HL-60 (cell line): ENCODE data around the gene ZNF254.

Experiments used
- GABPA ChIP-seq: IDR thresholded peaks from 2 replicates; pipeline ENCODE4 v1.6.1; 2012; ENCODE audit warnings: low read depth
- POLR2AphosphoS5 ChIP-seq: IDR thresholded peaks from 2 replicates; pipeline ENCODE4 v1.6.1; 2012; ENCODE audit warnings: low read depth
- SPI1 ChIP-seq: IDR thresholded peaks from 2 replicates; pipeline ENCODE4 v1.6.1; 2012; ENCODE audit warnings: low read depth, mild to moderate bottlenecking, borderline replicate concordance
- TF ChIP-seq, protein P1 (sequence below): IDR thresholded peaks from one replicate; pipeline ENCODE4 v1.5.1; 2011; ENCODE audit warnings: low read length, control low read depth, inconsistent platforms; ENCODE audit not compliant: insufficient read depth
- TF ChIP-seq, protein P2 (sequence below): IDR thresholded peaks from 2 replicates; pipeline ENCODE4 v1.6.1; 2012; ENCODE audit warnings: low read depth; ENCODE audit not compliant: insufficient replicate concordance

DNA sequence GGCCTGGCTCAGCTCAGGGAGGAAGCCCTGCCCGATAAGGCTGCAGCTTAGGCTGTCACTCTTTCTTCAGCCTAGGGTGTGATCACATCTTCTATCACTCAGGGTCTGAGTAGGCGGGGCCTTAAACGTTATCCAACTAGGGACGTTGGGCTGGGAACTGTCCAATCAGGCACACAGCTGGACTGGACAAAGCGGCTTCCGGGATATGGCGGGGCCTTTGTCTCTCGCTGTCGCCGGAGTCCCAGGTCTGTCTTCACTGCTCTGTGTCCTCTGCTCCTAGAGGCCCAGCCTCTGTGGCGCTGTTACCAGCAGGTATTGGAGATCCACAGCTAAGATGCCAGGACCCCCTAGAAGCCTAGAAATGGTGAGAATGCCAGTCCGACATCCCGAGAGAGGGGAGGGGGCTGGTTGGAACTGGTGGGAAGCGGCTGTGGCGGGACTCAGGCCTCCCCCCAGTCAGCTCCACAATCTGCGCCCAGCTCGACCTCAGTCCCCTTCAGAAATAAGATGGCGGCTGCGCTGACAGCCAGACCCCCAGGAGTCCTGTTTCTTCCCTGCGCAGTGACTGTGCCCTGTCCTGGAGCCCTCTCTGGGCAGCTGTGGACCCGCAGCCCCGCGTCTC, at the start of gene ZNF254:
- TF ChIP-seq, protein P1, sequence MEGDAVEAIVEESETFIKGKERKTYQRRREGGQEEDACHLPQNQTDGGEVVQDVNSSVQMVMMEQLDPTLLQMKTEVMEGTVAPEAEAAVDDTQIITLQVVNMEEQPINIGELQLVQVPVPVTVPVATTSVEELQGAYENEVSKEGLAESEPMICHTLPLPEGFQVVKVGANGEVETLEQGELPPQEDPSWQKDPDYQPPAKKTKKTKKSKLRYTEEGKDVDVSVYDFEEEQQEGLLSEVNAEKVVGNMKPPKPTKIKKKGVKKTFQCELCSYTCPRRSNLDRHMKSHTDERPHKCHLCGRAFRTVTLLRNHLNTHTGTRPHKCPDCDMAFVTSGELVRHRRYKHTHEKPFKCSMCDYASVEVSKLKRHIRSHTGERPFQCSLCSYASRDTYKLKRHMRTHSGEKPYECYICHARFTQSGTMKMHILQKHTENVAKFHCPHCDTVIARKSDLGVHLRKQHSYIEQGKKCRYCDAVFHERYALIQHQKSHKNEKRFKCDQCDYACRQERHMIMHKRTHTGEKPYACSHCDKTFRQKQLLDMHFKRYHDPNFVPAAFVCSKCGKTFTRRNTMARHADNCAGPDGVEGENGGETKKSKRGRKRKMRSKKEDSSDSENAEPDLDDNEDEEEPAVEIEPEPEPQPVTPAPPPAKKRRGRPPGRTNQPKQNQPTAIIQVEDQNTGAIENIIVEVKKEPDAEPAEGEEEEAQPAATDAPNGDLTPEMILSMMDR, result no peak
- TF ChIP-seq, protein P2, sequence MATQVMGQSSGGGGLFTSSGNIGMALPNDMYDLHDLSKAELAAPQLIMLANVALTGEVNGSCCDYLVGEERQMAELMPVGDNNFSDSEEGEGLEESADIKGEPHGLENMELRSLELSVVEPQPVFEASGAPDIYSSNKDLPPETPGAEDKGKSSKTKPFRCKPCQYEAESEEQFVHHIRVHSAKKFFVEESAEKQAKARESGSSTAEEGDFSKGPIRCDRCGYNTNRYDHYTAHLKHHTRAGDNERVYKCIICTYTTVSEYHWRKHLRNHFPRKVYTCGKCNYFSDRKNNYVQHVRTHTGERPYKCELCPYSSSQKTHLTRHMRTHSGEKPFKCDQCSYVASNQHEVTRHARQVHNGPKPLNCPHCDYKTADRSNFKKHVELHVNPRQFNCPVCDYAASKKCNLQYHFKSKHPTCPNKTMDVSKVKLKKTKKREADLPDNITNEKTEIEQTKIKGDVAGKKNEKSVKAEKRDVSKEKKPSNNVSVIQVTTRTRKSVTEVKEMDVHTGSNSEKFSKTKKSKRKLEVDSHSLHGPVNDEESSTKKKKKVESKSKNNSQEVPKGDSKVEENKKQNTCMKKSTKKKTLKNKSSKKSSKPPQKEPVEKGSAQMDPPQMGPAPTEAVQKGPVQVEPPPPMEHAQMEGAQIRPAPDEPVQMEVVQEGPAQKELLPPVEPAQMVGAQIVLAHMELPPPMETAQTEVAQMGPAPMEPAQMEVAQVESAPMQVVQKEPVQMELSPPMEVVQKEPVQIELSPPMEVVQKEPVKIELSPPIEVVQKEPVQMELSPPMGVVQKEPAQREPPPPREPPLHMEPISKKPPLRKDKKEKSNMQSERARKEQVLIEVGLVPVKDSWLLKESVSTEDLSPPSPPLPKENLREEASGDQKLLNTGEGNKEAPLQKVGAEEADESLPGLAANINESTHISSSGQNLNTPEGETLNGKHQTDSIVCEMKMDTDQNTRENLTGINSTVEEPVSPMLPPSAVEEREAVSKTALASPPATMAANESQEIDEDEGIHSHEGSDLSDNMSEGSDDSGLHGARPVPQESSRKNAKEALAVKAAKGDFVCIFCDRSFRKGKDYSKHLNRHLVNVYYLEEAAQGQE, result peak; percentile 43
- TF ChIP-seq POLR2AphosphoS5, result peak; percentile 65
- no peak for TF ChIP-seq GABPA
- no peak for TF ChIP-seq SPI1
